HG03378 (cell line): ENCODE results near the gene TTC16.

ENCODE experiments used
- ATAC-seq: cut with Tn5 transposase; IDR thresholded peaks from one replicate; pipeline ENCODE4 v1.9.1; 2021; ENCODE audit warnings: mild to moderate bottlenecking, moderate library complexity; ENCODE audit not compliant: unreplicated experiment

The TTC16 gene

DNA sequence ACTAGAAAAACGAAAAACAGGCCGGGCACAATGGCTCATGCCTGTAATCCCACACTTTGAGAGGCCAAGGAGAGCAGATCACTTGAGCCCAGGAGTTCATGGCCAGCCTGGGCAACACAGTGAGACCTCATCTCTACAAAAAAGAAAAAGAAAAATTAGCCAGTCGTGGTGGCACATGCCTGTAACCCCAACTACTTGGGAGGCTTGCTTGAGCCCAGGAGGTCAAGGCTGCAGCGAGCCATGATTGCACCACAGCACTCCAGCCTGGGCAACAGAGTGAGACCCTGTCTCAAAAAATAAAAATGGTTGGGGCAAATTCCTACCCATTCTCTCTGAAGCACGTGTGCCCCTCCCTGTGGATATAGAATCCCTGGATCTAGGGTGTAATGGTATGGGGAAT is 17.5 kb upstream of the TTC16 start:
- no peak for ATAC-seq

DNA sequence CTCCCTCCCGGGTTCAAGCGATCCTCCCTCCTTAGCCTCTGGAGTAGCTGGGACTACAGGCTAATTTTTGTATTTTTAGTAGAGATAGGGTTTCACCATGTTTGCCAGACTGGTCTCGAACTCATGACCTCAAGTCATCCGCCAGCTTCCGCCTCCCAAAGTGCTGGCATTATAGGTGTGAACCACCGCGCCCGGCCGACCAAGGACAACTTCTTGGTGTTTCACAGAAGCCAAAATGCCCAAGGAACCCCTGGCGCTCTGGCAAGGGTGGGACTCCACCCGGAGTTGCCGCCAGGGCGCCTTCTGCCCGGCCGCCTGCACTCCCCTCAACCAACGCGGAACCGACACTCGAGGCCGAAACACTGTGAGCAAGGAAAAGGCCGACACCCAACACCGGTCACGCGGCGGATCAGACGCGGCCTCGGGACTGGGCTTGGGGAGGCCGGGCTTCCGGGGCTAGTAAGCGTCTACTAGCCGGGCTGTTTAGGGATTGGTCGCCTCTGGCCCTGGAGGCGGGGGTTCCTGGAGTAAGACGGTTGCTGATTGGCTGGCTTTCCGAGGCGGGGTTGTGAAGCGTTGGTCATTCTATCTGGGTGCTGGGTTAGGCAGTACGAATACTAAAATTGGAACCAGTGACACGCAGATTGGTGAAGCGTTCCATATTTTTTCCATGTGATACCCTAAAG is 16.8 kb upstream of the TTC16 start:
- no peak for ATAC-seq

DNA sequence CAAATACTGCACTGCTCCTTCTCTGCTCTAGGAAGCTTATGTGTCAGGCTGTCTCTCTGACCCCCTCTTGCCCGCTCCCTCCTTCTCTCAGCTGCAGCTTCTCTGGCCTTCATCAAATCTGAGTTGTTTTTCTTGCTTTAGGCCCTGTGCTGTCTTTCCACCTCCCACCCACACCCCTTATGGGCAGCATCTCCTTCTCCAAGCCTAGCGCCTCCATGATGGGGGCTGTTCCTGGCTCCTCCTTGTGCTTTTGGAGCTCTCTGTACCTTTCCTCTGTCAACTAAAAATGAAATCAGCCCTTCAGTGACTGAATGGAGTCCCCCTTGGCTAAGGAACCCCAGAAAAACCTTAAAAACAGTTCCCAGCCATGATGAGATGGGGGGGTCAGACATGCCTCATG is 15.7 kb upstream of the TTC16 start:
- no peak for ATAC-seq

DNA sequence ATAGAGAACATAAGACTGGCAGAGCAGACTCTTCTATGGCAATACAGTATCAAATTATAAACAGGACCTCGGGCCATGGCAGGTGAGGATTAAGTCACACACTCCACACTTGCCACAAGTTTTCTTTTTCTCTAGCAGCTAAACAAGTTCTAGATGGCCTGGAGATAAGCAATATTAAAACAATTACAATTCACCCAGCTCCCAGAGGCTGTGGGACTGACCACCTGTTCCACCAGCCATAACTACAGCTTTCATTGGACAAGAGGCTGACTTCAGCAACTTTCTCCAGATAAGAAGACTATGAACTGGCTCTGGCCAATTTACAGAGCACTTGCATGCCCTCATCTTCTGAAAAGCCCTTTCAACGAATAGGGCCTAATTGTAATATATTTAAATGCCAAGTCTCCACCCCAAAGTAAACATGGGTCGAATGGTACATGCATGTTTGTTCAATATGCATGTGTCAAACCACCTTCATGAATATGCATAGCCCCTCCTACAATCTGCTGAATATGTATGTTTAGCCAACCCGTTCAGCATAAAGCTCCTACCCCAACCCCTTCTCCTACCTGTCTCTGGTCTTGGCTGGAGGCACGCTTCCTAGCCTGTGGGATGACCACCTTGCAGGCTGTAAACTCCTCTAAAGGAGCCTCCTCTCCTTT is 15.2 kb upstream of the TTC16 start:
- ATAC-seq = no peak

DNA sequence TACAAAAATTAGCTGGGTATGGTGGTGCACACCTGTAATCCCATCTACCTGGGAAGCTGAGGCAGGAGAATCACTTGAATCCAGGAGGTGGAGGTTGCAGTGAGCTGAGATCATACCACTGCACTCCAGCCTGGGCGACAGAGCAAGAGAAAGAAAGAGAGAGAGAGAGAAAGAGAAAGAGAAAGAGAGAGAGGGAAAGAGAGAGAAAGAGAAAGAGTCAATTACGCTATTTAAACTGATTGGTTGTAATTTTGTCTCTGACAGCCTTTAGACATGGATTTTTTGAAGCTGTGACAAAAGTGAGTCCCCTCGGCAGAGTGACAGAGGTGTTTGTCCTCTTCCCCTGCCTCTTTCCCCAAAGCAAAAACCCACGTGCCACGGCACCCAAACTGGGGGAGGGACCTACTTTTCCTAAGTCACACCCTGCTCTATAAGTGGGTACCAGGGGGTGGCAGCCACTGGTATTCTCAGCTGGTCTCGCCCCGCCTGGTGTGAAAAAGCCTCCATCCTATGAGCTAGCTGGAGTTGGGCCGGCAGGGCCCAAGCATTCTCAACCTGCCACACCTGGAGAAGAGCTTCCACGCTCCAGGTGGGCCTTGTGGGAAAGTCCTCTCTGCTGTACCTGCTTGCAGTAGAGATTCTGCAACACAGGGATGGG is 12.5 kb upstream of the TTC16 start:
- ATAC-seq = no peak

DNA sequence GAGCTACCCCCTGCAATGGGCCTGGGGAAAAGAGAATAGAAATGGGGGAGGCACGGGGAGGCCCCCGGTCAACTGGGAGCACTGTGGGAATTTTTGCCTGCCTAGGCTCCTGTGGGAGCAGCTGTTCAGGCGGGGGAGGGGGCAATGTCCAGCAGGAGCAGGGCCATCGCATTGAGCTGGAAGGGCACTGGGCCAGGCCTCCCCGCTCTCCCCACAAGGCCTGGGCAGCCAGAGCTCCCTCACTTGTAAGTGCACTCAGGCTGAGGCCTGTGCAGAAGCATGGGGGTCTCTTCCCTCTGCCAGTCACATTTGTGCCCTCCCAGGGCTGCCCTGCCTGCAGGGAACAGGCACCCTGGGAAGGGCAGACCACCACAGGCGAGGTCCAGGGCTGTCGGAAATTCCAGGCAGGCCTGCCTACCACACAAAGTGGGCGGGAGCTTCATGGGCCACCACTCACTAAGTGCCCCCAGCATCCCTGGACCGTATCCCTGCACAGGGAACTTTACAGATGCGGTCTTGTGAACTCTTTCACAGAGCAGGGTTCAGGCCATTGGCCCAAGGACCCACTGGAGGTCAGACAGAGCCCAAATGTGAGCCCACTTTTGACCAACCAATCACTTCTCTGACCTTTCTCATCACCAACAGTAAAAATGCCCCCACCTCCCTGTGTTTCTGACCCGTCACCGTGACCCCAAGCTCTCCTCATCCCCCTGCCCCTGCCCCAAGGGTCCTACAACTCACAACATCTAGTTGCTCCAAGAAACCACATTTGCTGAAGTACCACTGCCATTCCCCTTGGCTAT is 10.1 kb upstream of the TTC16 start:
- ATAC-seq = no peak

DNA sequence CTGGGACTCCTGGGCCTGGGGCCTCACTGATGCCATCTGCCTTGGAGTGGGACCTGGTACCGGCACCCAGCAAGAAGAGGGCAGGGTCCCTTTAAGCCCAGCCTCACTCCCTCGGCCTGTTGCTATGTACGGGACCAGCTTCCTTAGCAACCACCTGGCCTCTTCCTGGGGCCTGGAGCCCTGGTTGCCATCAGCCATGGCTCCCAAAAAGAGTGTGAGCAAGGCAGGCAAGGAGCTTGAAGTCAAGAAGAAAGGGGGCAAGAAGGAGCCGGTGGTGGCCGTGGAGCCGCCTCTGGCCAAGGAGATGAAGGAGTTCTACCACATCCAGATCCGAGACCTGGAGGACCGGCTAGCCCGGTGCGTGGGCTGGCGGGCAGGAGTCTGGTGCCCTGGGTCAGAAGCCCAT is 9.0 kb upstream of the TTC16 start, which contains the start of gene CFAP157:
Gene CFAP157 (plus strand): TSS at position 153 of the 406 bp plus-strand sequence. CDS start 44 bp downstream, at position 197.
- ATAC-seq = no peak

DNA sequence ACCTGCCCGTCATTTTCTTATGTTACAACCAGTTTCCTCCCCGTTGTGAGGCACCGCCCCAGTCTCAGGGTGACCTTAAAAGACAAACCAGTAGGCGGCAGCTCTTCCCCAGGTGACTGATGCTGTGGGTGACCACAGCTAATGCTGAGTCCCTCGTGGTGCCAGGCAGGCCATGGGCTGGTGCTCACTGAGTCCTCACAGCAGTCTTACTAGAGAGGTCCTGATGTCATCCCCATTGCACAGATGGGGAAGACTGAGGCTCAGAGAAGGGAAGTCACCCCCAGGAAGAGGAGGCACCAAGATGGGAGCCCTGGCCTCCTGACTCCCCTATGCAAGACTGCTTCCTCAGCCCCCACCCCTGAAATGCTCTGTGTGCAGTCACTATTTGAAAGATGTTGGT is 8.1 kb upstream of the TTC16 start:
- ATAC-seq = no peak

DNA sequence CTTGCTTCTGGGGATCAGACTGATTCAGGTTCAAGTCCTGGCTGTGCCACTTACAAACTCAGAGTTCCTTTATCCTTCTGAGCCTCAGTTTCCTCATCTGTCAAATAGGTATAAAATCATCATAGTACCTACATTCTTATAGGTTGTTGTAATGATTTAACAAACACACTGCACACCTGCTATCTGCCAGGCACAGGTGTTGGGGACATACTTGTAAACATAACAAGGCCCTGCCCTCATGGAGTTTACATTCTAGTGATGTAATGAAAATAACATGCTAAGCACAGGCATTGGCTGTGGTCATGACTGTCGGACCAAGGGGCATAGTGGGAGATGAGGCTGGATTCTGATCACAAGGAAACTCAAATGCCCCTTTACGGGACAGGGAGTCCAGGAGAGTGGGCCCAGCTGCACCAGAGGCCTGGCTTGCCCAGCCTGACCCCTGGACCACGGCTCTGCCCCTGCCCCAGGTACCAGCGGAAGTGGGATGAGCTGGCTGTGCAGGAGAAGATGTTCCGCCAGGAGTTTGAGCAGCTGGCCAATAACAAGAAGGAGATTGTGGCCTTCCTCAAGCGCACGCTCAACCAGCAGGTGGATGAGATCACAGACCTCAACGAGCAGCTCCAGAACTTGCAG is 6.8 kb upstream of the TTC16 start:
- ATAC-seq = no peak

DNA sequence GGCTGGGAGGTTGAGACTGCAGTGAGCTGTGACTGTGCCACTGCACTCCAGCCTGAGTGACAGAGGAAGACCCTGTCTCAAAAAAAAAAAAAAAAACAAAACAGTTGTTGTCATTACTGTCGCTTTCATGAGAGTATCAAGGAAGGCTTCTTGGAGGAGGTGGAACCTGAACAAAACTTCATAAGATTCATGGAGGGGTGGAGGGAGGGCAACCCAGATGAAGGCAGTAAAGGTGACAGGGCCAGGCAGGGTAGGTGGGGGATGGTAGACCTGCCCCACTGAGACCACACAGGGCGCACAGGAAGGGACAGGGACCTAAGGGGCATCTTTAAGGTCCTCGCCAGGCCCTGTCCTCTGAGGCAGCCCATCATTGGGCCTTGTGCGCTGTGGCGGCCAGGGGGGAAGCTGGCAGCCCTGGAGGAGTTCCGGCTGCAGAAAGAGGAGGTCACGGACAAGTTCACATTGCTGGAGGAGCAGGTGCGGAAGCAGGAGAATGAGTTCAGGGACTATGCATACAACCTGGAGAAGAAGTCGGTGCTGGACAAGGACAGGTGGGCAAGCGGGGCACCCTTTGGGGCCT is 5.6 kb upstream of the TTC16 start:
- no peak for ATAC-seq

DNA sequence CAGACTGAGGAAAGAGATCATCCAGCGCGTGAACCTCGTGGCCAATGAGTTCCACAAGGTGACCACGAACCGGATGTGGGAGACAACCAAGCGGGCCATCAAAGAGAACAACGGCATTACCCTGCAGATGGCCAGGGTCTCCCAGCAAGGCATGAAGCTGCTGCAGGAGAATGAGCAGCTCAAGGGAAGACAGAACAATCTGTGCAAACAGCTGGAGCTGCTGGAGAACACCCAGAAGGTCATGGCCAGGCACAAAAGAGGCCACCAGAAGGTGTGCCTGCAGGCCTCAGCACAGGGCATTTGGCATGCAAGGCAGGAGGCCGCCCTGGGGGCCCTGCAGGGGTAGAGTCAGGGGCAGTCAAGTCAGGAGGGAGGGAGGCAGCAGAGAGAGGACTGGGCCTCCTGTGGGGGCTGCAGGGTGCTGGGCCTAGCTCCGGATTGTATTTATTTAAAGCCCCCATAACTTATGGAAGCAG is 4.6 kb upstream of the TTC16 start:
- ATAC-seq = no peak

DNA sequence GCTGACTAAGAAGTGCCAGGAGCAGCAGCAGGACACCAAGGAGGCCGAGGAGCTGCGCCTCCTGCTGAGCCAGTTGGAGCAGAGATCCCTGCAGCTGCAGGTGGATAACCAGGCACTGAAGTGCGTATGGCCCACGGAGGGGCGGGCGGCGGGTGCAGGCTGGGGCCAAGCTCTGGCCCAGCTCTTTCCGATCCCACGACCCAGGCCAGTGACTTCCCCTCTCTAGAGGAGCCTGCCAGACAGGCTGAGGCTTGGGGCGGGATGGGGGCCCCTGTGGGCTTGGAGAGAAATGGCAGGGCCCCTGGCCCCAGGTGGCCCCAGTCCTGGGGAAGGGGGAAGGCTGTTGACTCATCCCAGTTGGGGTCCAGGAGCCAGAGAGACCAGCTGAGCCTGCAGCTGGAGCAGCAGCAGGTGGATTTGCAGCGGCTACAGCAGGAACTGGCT is 4.0 kb upstream of the TTC16 start:
- ATAC-seq = no peak

DNA sequence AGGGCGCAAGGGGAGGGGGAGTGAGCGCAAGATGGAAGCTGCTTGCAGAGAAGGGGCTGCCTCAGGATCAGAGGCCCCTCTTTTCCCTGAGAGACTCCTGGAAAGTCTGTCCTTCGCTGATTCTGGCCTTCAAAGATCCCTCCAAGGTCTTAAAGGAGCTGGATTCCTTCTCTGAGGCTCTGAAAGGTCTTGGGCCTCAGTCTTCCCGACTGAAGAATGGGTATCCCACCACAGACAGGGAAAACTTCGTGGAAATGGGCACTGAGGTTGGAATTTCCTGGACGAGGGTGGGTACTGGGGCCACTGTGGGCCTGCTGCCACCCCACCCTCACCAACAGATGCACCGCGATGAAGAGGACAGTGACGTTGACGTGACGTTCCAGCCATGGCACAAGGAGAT is 3.5 kb upstream of the TTC16 start:
- ATAC-seq = no peak

DNA sequence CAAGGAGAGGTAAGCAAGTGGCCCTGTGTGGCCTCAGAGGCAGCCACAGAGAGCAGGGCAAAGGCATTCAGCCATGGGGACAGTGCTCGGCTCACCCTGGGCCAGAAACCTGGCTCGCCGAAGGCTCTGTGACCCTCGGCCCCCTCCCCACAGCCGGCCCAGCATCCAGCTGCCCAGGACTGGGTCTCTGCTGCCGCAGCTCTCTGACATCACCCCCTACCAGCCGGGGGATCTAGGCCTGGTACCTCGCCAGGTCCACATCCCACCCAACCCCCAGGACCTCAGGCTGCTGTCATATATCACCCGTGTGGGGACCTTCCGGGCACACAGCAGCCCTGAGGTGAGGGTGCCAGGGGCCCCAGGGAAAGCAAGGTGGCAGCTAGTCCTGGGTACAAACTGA is 3.0 kb upstream of the TTC16 start:
- ATAC-seq = no peak

DNA sequence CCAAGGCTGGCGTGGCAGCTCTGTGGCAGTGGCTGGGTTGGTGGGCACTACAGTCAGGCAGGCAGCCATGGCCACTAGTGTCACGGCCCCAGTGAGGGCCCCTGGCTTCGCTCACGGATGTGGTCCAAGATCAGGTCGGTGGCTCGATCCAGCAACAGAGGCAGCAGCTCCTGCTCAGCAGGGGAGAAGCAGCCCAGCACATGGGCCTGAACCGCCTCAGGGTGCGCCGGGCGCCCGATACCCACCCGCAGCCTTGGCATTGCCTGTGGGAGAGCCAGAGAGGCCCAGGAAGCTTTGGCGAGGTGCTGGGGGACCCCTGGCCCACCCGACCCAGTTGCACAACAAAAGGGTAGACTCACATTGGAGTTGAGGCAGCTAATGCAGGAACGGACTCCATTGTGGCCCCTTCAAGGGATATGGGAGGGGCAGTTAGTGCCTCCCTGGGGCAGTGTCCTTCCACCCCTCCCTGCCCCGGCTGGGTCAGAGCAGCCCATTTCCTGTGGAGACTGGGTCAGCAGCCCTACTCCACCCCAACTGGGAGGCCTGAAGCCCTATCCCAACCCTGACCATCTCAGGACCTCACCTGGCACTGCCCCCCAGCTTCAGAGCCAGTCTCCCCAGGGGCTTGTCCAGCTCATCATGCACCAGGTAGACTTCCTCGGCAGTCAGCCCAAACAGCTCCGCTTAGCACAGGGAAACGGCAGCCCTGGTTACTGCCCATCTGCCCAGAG is 1.7 kb upstream of the TTC16 start:
- ATAC-seq = no peak

DNA sequence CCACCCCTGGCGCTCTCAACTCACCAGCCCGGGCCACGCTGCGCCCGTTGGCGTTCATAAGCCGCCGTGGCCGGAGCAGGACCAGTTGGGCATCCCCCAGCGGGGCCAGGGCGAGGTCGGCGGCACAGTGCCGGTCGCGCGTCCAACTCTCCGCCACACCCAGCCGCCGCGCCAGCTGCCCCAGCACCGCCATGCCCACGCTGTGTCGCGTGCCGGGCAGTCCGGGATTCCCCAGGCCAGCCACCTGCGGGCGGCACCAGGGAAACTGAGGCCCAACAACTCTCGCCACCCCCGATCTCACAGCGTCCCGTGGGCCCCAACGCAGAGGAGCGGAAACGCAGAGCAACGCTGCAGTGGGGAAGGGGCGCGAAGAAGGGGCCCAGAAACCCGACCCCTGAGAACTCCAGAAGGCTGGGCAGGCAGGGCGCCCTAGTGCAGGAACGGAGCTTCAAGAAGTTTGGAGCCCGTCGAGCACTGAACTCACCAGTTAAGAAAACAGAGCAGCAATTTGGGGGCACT is 869 bp upstream of the TTC16 start:
- ATAC-seq = no peak

DNA sequence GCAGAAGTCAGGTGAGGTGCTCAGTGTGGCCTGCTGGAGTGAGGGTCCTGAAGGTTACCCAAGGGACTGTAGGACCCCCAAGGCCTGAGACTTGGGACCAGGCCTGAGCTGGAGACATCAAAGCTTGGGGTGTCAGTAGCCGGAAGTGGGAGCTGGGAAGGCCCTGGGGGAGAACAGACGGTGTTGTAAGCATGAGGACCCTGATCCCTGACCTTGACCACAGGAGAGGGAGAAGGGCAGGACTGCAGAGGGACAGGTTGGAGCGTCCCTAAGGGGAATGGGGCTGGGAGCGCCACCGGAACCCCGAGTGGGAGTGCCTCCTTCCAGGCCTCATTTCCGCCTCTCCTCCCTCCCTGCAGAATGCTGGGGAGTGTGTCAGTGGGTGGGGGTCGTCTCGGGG is 533 bp downstream of the TTC16 start:
- ATAC-seq = no peak

DNA sequence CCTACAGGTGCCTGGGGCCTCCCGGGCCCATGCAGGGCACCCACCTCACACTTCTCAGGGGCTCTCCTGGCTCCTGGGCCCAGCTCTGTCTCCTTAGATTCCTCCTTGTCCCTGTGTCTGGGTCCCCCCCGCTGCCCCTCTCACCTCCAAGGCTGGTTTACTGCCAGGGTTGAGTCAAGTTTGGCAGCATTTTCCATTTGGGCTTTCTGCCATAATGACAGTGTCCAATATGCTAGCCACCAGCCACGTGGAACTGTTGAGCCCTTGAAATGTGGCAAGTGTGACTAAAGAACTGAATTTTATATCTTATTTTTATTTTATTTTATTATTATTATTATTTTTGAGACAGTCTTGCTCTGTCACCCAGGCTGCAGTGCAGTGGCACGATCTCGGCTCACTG is 1.9 kb downstream of the TTC16 start:
- ATAC-seq = no peak

DNA sequence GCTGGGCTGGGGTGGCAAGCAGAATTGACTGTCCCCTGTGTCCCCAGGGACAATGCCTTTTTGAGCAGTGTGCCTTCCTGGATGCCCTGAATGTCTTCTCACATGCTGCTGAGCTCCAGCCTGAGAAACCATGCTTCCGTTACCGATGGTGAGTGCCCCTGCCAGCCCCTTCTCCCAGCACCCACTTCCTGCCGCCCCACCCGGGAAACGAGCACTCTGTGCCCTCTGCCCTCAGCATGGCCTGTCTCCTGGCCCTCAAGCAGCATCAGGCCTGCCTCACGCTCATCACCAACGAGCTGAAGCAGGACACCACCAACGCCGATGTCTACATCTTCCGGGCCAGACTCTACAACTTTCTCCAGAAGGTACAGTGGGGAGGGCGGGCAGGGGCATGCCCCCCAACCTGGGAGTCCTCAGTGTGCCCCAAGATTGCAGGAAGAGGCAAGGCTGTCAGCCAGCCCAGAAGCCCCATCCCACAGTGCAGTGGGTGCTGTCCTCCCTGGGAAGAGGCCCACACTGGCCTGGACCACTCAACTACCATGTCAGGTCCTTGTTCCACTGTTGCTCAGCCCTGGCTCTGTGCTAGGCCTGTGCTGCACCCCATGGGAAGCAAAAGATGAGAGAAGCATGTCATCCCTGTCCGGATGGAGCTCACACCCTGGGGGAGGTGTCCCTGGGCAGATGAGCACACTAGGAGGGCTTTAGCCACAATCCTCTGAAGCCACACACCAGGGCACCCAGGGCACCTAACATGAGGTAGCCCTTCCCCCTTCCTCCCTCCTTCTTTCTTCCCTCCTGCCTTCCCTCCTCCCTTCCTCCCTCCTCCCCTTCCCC is 4.4 kb downstream of the TTC16 start:
- no peak for ATAC-seq
